HFFc6 (cell line): ENCODE results near the gene ALDH16A1. TPM values are rescaled to one million over a fixed set of nuclear protein-coding genes. Genes with fewer than 3 reads are reported as not detected.

Experiments
- DNase-seq: peaks from one replicate; pipeline ENCODE4 v3.0.0-alpha.2; 2018
- H3K27ac Mint-ChIP-seq: 2 replicates; pipeline ENCODE4 v1.8.0; 2020; ENCODE audit warnings: mild to moderate bottlenecking, mixed read lengths
- H3K27me3 Mint-ChIP-seq: 2 replicates; pipeline ENCODE4 v1.8.0; 2021; ENCODE audit warnings: mild to moderate bottlenecking, moderate library complexity, mixed read lengths; ENCODE audit not compliant: insufficient read depth
- H3K36me3 Mint-ChIP-seq: 2 replicates; pipeline ENCODE4 v1.8.0; 2021; ENCODE audit warnings: low read depth, mixed read lengths
- H3K4me1 Mint-ChIP-seq: 2 replicates; pipeline ENCODE4 v1.8.0; 2020; ENCODE audit warnings: low read depth, mixed read lengths
- H3K4me3 Mint-ChIP-seq: 2 replicates; pipeline ENCODE4 v1.8.0; 2020; ENCODE audit warnings: mild to moderate bottlenecking, moderate library complexity, mixed read lengths
- H3K9me3 Mint-ChIP-seq: 2 replicates; pipeline ENCODE4 v1.8.0; 2020; ENCODE audit warnings: mild to moderate bottlenecking, mixed read lengths
- total RNA-seq, 6 experiments: library from RNA; stranded (reverse); fragmentation: NEBNext Ultra II Directional; extraction: Animal tissue kit (Norgen Biotek cat#: 25700); gene quantifications; 2 replicates in 1 of 6; 3 replicates in 5 of 6; pipeline ENCODE4 v1.2.3, GENCODE V29; 2021
- TF ChIP-seq, protein P1 (sequence below): fragments of 200-600 bp; sonication (generic); IDR thresholded peaks from 2 replicates; pipeline ENCODE4 v1.5.0; 2021; ENCODE audit warnings: antibody characterized with exemption, mild to moderate bottlenecking

The ALDH16A1 gene
- total RNA-seq, 6 experiments from 2014 or later, result 13.9 to 23.0 (median 19.8) TPM

GRCh38 chr19:49434907-49435583, 18.0 kb upstream of the ALDH16A1 start:
- peaks cover 5% of the 10 kb centered on the region; the same call in 1 of the 2 replicates for H3K9me3 Mint-ChIP-seq
- H3K27me3 Mint-ChIP-seq, result peaks cover 64% of the 10 kb centered on the region
- TF ChIP-seq, protein P1, sequence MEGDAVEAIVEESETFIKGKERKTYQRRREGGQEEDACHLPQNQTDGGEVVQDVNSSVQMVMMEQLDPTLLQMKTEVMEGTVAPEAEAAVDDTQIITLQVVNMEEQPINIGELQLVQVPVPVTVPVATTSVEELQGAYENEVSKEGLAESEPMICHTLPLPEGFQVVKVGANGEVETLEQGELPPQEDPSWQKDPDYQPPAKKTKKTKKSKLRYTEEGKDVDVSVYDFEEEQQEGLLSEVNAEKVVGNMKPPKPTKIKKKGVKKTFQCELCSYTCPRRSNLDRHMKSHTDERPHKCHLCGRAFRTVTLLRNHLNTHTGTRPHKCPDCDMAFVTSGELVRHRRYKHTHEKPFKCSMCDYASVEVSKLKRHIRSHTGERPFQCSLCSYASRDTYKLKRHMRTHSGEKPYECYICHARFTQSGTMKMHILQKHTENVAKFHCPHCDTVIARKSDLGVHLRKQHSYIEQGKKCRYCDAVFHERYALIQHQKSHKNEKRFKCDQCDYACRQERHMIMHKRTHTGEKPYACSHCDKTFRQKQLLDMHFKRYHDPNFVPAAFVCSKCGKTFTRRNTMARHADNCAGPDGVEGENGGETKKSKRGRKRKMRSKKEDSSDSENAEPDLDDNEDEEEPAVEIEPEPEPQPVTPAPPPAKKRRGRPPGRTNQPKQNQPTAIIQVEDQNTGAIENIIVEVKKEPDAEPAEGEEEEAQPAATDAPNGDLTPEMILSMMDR, result no peak
- H3K27ac Mint-ChIP-seq, result no peak overlapping the region
- H3K4me1 Mint-ChIP-seq, result peaks cover 3% of the 10 kb centered on the region; the same call in 1 of the 2 replicates
- no peaks in the 10 kb centered on the region; the same call in 1 of the 2 replicates for H3K36me3 Mint-ChIP-seq
- no peak for DNase-seq
- no peak overlapping the region for H3K4me3 Mint-ChIP-seq

DNA sequence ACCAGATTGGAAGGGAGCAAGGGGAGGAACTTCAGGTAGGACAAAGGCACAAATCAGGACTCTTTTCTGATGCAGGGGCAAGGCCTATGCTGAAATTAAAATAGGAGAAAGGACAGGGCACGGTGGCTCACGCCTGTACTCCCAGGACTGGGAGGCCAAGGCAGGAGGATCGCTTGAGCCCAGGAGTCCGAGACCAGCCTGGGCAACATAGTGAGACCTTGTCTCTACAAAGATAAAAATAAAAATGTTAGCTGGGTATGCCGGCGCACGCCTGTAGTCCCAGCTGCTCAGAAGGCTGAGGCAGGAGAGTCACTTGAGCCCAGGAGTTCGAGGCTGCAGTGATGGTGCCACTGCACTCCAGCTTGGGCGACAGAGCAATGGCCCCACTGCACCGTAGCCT, 17.4 kb upstream of the ALDH16A1 start:
- peaks cover 5% of the 10 kb centered on the region; the same call in 1 of the 2 replicates for H3K9me3 Mint-ChIP-seq
- no peak overlapping the region for H3K4me3 Mint-ChIP-seq
- H3K27me3 Mint-ChIP-seq, result peaks cover 63% of the 10 kb centered on the region
- peaks cover 9% of the 10 kb centered on the region for H3K4me1 Mint-ChIP-seq
- H3K36me3 Mint-ChIP-seq, result no peaks in the 10 kb centered on the region; the same call in 1 of the 2 replicates
- TF ChIP-seq, protein P1, result no peak
- no peak overlapping the region for H3K27ac Mint-ChIP-seq
- no peak for DNase-seq

DNA sequence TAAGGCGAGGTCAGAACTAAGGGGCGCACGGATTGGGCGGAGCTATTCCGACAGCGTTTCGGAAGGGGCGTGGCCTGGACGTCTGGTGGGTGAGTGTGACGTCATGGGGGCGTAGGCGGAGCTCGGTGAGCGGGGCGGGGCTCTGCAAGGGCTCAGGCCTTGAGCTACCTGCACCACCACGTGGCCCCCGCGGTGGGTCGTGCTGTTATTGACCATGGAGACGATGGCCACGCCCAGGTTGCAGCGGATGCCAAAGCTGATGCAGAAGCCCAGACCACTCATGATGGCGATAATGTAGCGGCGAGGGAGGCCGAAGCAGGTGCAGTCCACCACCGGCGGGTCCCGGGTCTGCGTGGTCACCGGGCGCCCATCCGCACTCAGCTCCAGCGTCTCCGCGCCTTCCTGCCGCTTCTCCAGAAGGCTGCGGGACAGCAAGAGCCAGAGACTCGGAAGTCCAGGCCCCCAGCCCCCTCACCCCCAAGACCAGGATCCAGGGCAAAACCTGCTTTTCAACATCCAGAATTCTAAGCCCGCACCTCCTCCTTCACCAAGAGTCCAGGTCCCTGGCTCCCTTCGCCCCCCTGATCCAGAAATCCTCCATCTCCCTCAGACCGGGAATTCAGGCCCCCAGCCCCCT, 16.5 kb upstream of the ALDH16A1 start:
- Mint-ChIP-seq H3K4me1 (peaks cover 13% of the 10 kb centered on the region), H3K9me3 (peaks cover 5% of the 10 kb centered on the region; the same call in 1 of the 2 replicates), H3K4me3 (no peak overlapping the region), H3K36me3 (no peaks in the 10 kb centered on the region; the same call in 1 of the 2 replicates), H3K27me3 (peaks cover 59% of the 10 kb centered on the region), H3K27ac (no peak overlapping the region)
- TF ChIP-seq, protein P1, result no peak
- no peak for DNase-seq

DNA sequence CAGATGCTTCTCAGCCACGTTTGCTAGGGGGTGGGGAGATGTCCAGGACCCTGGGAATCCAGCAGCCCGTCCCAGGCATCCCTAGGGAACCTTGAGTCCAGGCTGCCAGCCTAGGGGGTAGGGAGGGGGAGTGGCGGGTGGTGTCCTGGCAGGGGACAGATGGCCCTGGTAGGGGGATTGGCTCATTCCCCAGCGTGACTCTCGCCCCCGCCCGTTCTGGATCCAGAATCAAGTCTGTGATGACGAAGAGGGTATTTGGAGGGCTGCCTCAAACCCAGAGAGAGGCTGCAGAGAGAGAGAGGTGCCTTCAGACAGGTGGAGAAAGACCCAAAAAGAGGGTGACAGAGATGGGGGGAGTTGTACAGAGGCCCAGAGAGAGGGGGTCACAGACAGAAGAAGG, 15.8 kb upstream of the ALDH16A1 start:
- TF ChIP-seq, protein P1, result no peak
- H3K9me3 Mint-ChIP-seq, result peaks cover 2% of the 10 kb centered on the region; the same call in 1 of the 2 replicates
- H3K36me3 Mint-ChIP-seq, result no peaks in the 10 kb centered on the region
- H3K4me1 Mint-ChIP-seq, result peaks cover 21% of the 10 kb centered on the region
- DNase-seq, result no peak
- H3K4me3 Mint-ChIP-seq, result no peak overlapping the region
- H3K27me3 Mint-ChIP-seq, result peaks cover 61% of the 10 kb centered on the region
- H3K27ac Mint-ChIP-seq, result no peak overlapping the region

- Mint-ChIP-seq H3K27me3 (peaks cover 60% of the 10 kb centered on the region), H3K4me3 (no peak overlapping the region), H3K9me3 (no peaks in the 10 kb centered on the region; the same call in 1 of the 2 replicates), H3K36me3 (no peaks in the 10 kb centered on the region), H3K27ac (no peak overlapping the region), H3K4me1 (peaks cover 26% of the 10 kb centered on the region)
- TF ChIP-seq, protein P1, result no peak
- DNase-seq, result no peak
These were observed 14.8 kb upstream of the ALDH16A1 start for GRCh38 chr19:49438261-49438660.
